Spleen (tissue), 7 donors: ENCODE data around the gene GRAMD2A.

Experiments used
- POLR2A ChIP-seq, 3 donors: fragments of 450-650 bp; IDR thresholded peaks; one replicate each; pipeline ENCODE4 v1.5.1; 2017; ENCODE audit warnings: antibody characterized with exemption in 3 of 3, mild to moderate bottlenecking in 1 of 3
- POLR2AphosphoS5 ChIP-seq, 3 donors: sonication (generic); formaldehyde crosslinking; IDR thresholded peaks; one replicate each; pipeline ENCODE4 v1.5.1; 2017; ENCODE audit warnings: antibody characterized with exemption in 3 of 3
- TF ChIP-seq, protein P1 (sequence below), 11 experiments: fragments of 200-600 bp in 7 of 11; fragments of 450-650 bp in 4 of 11; sonication (generic) in 4 of 11; IDR thresholded peaks in 8 of 11; conservative IDR thresholded peaks in 3 of 11; 1 replicate in 7 of 11; 2 replicates in 4 of 11; pipeline versions ENCODE4 v1.4.0 to v1.8.0; 2016 to 2021; ENCODE audit warnings: antibody characterized with exemption in 11 of 11, inconsistent platforms in 4 of 11, mild to moderate bottlenecking in 1 of 11
- donor health status: DM: no; HTN: no; CAD: no; lungs with moderate emphysema.
- donor health status: DM: no; HTN: no; CAD: no.
- donor health status: DM: no; HTN: no; CAD: no.

DNA sequence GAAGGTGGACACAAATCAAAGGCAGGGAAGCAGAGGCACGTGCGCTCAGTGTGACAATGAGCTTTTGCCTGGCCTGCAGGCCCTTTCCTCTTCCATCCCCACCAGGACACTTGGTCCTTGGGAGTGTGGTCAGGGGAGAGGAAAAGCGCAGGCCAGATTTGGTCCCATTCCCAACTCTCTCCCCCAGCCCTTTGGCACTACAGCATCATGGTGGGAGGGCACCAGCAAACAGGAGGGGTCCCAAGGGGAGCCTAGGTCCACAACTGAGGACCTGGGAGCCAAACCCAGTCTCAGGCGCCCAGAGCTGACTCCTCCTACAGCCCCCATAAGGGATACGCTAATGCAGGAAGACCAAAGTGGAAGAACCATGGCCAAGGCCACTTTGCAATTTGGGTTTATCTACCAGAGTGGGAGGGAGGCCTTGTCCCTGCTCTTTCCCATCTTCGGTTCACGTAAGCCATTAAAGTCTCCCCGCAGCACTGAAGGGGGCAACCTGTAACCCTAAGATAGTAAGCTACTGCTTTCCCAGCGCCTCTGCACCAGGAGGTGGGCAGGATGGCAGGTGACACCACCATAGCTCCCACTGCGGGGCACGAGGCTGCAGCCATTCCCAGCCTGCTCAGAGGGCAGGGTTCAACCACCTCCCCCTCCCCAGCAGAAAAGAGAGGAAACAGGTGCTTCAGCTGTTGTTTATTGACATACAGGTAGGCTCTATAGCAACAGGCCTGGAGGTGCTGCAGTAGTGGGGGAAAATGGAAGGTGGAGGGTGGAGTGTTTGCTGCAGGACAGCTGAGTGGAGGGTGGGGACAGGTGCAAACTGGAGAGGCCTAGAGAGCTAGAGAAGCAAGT is 993 bp upstream of the GRAMD2A start:
- TF ChIP-seq POLR2AphosphoS5 (IDR thresholded peaks at IDR 0.05) (peak in 1 of 3 donors; percentile 50), POLR2A (IDR thresholded peaks at IDR 0.05) (no peak)
- TF ChIP-seq, protein P1, sequence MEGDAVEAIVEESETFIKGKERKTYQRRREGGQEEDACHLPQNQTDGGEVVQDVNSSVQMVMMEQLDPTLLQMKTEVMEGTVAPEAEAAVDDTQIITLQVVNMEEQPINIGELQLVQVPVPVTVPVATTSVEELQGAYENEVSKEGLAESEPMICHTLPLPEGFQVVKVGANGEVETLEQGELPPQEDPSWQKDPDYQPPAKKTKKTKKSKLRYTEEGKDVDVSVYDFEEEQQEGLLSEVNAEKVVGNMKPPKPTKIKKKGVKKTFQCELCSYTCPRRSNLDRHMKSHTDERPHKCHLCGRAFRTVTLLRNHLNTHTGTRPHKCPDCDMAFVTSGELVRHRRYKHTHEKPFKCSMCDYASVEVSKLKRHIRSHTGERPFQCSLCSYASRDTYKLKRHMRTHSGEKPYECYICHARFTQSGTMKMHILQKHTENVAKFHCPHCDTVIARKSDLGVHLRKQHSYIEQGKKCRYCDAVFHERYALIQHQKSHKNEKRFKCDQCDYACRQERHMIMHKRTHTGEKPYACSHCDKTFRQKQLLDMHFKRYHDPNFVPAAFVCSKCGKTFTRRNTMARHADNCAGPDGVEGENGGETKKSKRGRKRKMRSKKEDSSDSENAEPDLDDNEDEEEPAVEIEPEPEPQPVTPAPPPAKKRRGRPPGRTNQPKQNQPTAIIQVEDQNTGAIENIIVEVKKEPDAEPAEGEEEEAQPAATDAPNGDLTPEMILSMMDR (IDR thresholded peaks at IDR 0.05 in 8 of 11, conservative IDR thresholded peaks at IDR 0.05 in 3 of 11): no peak
